Upper lobe of left lung (tissue), 6 donors: ENCODE data around the gene LRP1. TPM values are rescaled to one million over a fixed set of nuclear protein-coding genes. Genes with fewer than 3 reads are reported as not detected.

ENCODE experiments used
- ATAC-seq, 2 donors: fragments of 200-7000 bp; cut with Tn5 transposase; one replicate each; pipeline ENCODE4 v1.9.1; 2022; ENCODE audit warnings: mild to moderate bottlenecking in 2 of 2, moderate library complexity in 2 of 2; ENCODE audit not compliant: low FRiP score in 2 of 2
- DNase-seq, 2 donors: peaks; one replicate each; pipeline ENCODE4 v3.0.0-alpha.2; 2019 to 2020
- H3K27ac ChIP-seq, 4 donors: fragments of 200-600 bp; sonication (generic); one replicate each; pipeline ENCODE4 v1.5.1; 2016 to 2019
- H3K27me3 ChIP-seq, 4 donors: fragments of 200-600 bp; sonication (generic); one replicate each; pipeline ENCODE4 v1.5.1; 2017 to 2019
- H3K36me3 ChIP-seq, 4 donors: fragments of 200-600 bp; sonication (generic); one replicate each; pipeline ENCODE4 v1.5.1; 2016 to 2019
- H3K4me1 ChIP-seq, 4 donors: fragments of 200-600 bp; sonication (generic); one replicate each; pipeline ENCODE4 v1.5.1; 2018 to 2019
- H3K4me3 ChIP-seq, 4 donors: fragments of 200-600 bp; sonication (generic); one replicate each; pipeline ENCODE4 v1.5.1; 2017 to 2019; ENCODE audit warnings: mild to moderate bottlenecking in 2 of 4, moderate library complexity in 1 of 4
- H3K9me3 ChIP-seq, 4 donors: fragments of 200-600 bp; sonication (generic); one replicate each; pipeline ENCODE4 v1.5.1; 2018 to 2019
- EP300 ChIP-seq, 4 donors: sonication (generic); formaldehyde crosslinking; IDR thresholded peaks; one replicate each; pipeline ENCODE4 v1.5.1; 2017; ENCODE audit warnings: antibody characterized with exemption in 4 of 4, control low read depth in 2 of 4
- POLR2A ChIP-seq, 4 donors: fragments of 450-650 bp; IDR thresholded peaks; one replicate each; pipeline ENCODE4 v1.5.1; 2016 to 2017; ENCODE audit warnings: antibody characterized with exemption in 4 of 4, mild to moderate bottlenecking in 2 of 4
- POLR2AphosphoS5 ChIP-seq, 2 donors: sonication (generic); formaldehyde crosslinking; IDR thresholded peaks; one replicate each; pipeline ENCODE4 v1.5.1; 2017; ENCODE audit warnings: antibody characterized with exemption in 2 of 2
- WGBS, 2 donors: methylation state at CpG; one replicate each; pipeline ENCODE4 v1.1.5; 2017 to 2018; 5-methylcytosine and 5-hydroxymethylcytosine counted together
- total RNA-seq, 6 donors: library from RNA; depleted of rRNA in 4 of 6; stranded (reverse); fragments of >200 nt in 4 of 6; gene quantifications; one replicate each; pipeline versions ENCODE4 v1.1.0 to v1.2.1, GENCODE V29; 2016 to 2021
- TF ChIP-seq, protein P1 (sequence below), 6 experiments: fragments of 450-650 bp in 4 of 6; fragments of 200-600 bp in 2 of 6; sonication (generic) in 2 of 6; IDR thresholded peaks; one replicate each; pipeline ENCODE4 v1.5.1; 2016 to 2019; ENCODE audit warnings: antibody characterized with exemption in 6 of 6
- donor health status: DM: no; HTN: no; CAD: no; lungs with moderate emphysema.
- donor health status: DM: no; HTN: yes; CAD: no; lungs with severe emphysema.

LRP1 gene
- total RNA-seq, 6 donors from 2014 or later = 137 to 504 (median 308) TPM

DNA sequence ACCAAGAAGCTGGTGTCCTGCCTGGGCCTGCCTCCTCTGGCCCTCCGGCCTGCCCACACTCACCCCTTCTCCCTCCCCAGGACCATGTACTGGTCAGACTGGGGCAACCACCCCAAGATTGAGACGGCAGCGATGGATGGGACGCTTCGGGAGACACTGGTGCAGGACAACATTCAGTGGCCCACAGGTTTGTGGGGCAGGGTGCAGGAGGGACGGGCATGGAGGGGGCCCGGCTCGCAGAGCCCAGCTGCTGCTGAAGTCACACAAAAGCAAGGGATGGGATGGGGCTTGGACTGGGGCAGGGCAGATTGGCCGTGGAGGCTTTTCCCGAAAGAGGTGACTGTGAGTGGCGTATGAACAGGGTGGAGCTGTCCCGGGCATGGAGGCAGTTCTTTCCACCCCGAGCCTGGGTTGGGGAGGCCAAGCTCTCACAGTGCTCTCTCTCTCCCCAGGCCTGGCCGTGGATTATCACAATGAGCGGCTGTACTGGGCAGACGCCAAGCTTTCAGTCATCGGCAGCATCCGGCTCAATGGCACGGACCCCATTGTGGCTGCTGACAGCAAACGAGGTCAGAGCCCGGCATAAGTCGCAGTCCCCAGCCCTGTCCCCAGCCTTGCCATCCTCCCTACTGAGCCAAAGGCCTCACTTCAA is 80.5 kb downstream of the LRP1 start:
- ATAC-seq (no peak), DNase-seq (peak in 1 of 2 donors; percentile 54)
- Histone ChIP-seq H3K4me1 (peaks cover 4 to 12% (median 7%) of the 10 kb centered on the region in 4 donors), H3K9me3 (no peaks in the 10 kb centered on the region), H3K36me3 (peaks cover 0 to 77% (median 46%) of the 10 kb centered on the region in 4 donors), H3K27ac (no peak overlapping the region), H3K27me3 (no peaks in the 10 kb centered on the region), H3K4me3 (no peak overlapping the region)
- no peak for TF ChIP-seq POLR2A (IDR thresholded peaks at IDR 0.05)
- TF ChIP-seq, protein P1, sequence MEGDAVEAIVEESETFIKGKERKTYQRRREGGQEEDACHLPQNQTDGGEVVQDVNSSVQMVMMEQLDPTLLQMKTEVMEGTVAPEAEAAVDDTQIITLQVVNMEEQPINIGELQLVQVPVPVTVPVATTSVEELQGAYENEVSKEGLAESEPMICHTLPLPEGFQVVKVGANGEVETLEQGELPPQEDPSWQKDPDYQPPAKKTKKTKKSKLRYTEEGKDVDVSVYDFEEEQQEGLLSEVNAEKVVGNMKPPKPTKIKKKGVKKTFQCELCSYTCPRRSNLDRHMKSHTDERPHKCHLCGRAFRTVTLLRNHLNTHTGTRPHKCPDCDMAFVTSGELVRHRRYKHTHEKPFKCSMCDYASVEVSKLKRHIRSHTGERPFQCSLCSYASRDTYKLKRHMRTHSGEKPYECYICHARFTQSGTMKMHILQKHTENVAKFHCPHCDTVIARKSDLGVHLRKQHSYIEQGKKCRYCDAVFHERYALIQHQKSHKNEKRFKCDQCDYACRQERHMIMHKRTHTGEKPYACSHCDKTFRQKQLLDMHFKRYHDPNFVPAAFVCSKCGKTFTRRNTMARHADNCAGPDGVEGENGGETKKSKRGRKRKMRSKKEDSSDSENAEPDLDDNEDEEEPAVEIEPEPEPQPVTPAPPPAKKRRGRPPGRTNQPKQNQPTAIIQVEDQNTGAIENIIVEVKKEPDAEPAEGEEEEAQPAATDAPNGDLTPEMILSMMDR (IDR thresholded peaks at IDR 0.05) = no peak
- TF ChIP-seq EP300 (IDR thresholded peaks at IDR 0.05) = no peak
- 77 to 96% methylated on average over 12 to 22 of the region's 22 CpGs for WGBS, 2 donors

DNA sequence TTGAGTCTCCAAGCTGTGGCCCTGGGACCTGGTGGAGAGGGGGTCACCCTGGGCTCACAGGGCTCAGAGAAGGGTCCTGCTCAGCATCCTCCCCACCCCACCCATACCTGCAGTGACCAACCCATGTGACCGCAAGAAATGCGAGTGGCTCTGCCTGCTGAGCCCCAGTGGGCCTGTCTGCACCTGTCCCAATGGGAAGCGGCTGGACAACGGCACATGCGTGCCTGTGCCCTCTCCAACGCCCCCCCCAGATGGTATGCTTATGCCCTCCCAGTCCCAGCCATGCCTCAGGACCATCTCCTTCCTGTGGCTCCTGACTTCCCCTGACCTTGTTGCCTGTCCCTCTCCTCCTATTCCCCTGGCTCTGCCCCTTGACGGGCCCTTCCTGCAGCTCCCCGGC is 81.6 kb downstream of the LRP1 start:
- ATAC-seq = no peak
- H3K9me3 ChIP-seq = no peaks in the 10 kb centered on the region
- H3K4me1 ChIP-seq = peaks cover 12 to 24% (median 14%) of the 10 kb centered on the region in 4 donors
- H3K36me3 ChIP-seq = peaks cover 0 to 65% (median 38%) of the 10 kb centered on the region in 4 donors
- TF ChIP-seq EP300 (IDR thresholded peaks at IDR 0.05) (no peak), POLR2A (IDR thresholded peaks at IDR 0.05) (no peak), POLR2AphosphoS5 (IDR thresholded peaks at IDR 0.05) (no peak)
- TF ChIP-seq, protein P1 (IDR thresholded peaks at IDR 0.05) = no peak
- H3K27ac ChIP-seq = no peak overlapping the region
- DNase-seq = peak in 1 of 2 donors; percentile 71
- H3K4me3 ChIP-seq = no peak overlapping the region
- H3K27me3 ChIP-seq = peaks cover 0 to 4% (median 1%) of the 10 kb centered on the region in 4 donors
- WGBS, 2 donors = 77 to 86% methylated on average over 3 to 8 of the region's 8 CpGs

GRCh38 chr12:57210461-57210860 is 82.2 kb downstream of the LRP1 start:
- H3K36me3 ChIP-seq = peaks cover 0 to 60% (median 32%) of the 10 kb centered on the region in 4 donors
- 95 to 97% methylated on average over 13 to 15 of the region's 15 CpGs for WGBS, 2 donors
- peaks cover 0 to 9% (median 4%) of the 10 kb centered on the region in 4 donors for H3K27me3 ChIP-seq
- ATAC-seq = no peak
- H3K4me1 ChIP-seq = peaks cover 12 to 29% (median 14%) of the 10 kb centered on the region in 4 donors
- no peak overlapping the region for H3K27ac ChIP-seq
- no peaks in the 10 kb centered on the region for H3K9me3 ChIP-seq
- DNase-seq = peak in 1 of 2 donors; percentile 79
- no peak overlapping the region for H3K4me3 ChIP-seq
- TF ChIP-seq POLR2AphosphoS5 (IDR thresholded peaks at IDR 0.05) = no peak
- TF ChIP-seq POLR2A (IDR thresholded peaks at IDR 0.05) = no peak
- TF ChIP-seq, protein P1 (IDR thresholded peaks at IDR 0.05) = no peak
- no peak for TF ChIP-seq EP300 (IDR thresholded peaks at IDR 0.05)

GRCh38 chr12:57210926-57211692 is 82.8 kb downstream of the LRP1 start:
- WGBS, 2 donors = 84 to 87% methylated on average over 13 to 16 of the region's 16 CpGs
- ATAC-seq (no peak), DNase-seq (peak in 1 of 2 donors; percentile 72)
- Histone ChIP-seq H3K27me3 (peaks cover 0 to 15% (median 8%) of the 10 kb centered on the region in 4 donors), H3K9me3 (no peaks in the 10 kb centered on the region), H3K4me3 (no peak overlapping the region), H3K36me3 (peaks cover 0 to 53% (median 26%) of the 10 kb centered on the region in 4 donors), H3K4me1 (peaks cover 16 to 36% (median 19%) of the 10 kb centered on the region in 4 donors), H3K27ac (no peak overlapping the region)
- TF ChIP-seq POLR2A (IDR thresholded peaks at IDR 0.05) = no peak
